GM23248 (cell line): ENCODE results near the gene STK26. TPM values are rescaled to one million over a fixed set of nuclear protein-coding genes. Genes with fewer than 3 reads are reported as not detected.
"Not testable (repeated sequence)": the region's sequence is repeated elsewhere in the genome, so short reads cannot be mapped to it uniquely, and the experiment has no call there.

Experiments used
- DNase-seq: peaks from one replicate; pipeline ENCODE4 v3.0.0-alpha.2; 2015
- H2AFZ ChIP-seq: fragments of 200-600 bp; sonication (generic); 2 replicates; pipeline ENCODE4 v1.6.1; 2016; ENCODE audit warnings: antibody characterized with exemption
- H3F3A ChIP-seq: fragments of 200-600 bp; sonication (generic); 2 replicates; pipeline ENCODE4 v1.6.1; 2016; ENCODE audit warnings: mild to moderate bottlenecking, antibody characterized with exemption, mixed run types; ENCODE audit not compliant: insufficient read depth
- H3K27ac ChIP-seq: fragments of 200-600 bp; sonication (generic); 2 replicates; pipeline ENCODE4 v1.5.1; 2016; ENCODE audit warnings: mild to moderate bottlenecking
- H3K27me3 ChIP-seq: fragments of 200-600 bp; sonication (generic); replicated peaks from 2 replicates; pipeline ENCODE4 v1.6.1; 2016; ENCODE audit warnings: mild to moderate bottlenecking; ENCODE audit not compliant: insufficient read depth
- H3K36me3 ChIP-seq: fragments of 200-600 bp; sonication (generic); 2 replicates; pipeline ENCODE4 v1.6.1; 2016; ENCODE audit warnings: low read depth, mild to moderate bottlenecking
- H3K4me1 ChIP-seq: fragments of 200-600 bp; sonication (generic); 2 replicates; pipeline ENCODE4 v1.6.1; 2016; ENCODE audit warnings: mild to moderate bottlenecking; ENCODE audit not compliant: insufficient read depth
- H3K4me2 ChIP-seq: fragments of 200-600 bp; sonication (generic); one replicate; pipeline ENCODE4 v1.6.1; 2016; ENCODE audit warnings: mild to moderate bottlenecking; ENCODE audit not compliant: unreplicated experiment
- H3K4me3 ChIP-seq: fragments of 200-600 bp; sonication (generic); 2 replicates; pipeline ENCODE4 v1.5.1; 2016; ENCODE audit warnings: mild to moderate bottlenecking
- H3K79me2 ChIP-seq: fragments of 200-600 bp; sonication (generic); 2 replicates; pipeline ENCODE4 v1.6.1; 2016; ENCODE audit warnings: mild to moderate bottlenecking; ENCODE audit not compliant: insufficient read depth
- H3K9ac ChIP-seq: fragments of 200-600 bp; sonication (generic); 2 replicates; pipeline ENCODE4 v1.6.1; 2016; ENCODE audit warnings: mild to moderate bottlenecking
- H3K9me2 ChIP-seq: fragments of 200-600 bp; sonication (generic); 2 replicates; pipeline ENCODE4 v1.6.1; 2016; ENCODE audit warnings: mixed run types, mild to moderate bottlenecking, moderate library complexity; ENCODE audit not compliant: insufficient read depth
- H3K9me3 ChIP-seq: fragments of 200-600 bp; sonication (generic); one replicate; pipeline ENCODE4 v1.6.1; 2017; ENCODE audit warnings: low read depth
- H4K20me1 ChIP-seq: fragments of 200-600 bp; sonication (generic); 2 replicates; pipeline ENCODE4 v1.6.0; 2016; ENCODE audit not compliant: insufficient read depth
- EZH2 ChIP-seq: fragments of 200-600 bp; sonication (generic); IDR thresholded peaks from 2 replicates; pipeline ENCODE4 v1.6.1; 2018; ENCODE audit warnings: antibody characterized with exemption, mild to moderate bottlenecking; ENCODE audit not compliant: insufficient read depth, poor library complexity, severe bottlenecking
- EZH2phosphoT487 ChIP-seq: fragments of 200-600 bp; sonication (generic); IDR thresholded peaks from 2 replicates; pipeline ENCODE4 v1.6.1; 2018; ENCODE audit warnings: antibody characterized with exemption, moderate library complexity, mild to moderate bottlenecking, low read depth; ENCODE audit not compliant: insufficient read depth
- WGBS, 2 experiments: methylation state at CpG; one replicate each; pipeline ENCODE4 v1.1.6; 2015 to 2017; ENCODE audit warnings: low lambda C conversion rate in 2 of 2, low coverage in 1 of 2; ENCODE audit errors: missing lambda C conversion rate in 2 of 2; 5-methylcytosine and 5-hydroxymethylcytosine counted together
- in situ Hi-C: fragments of 300-500 bp; cut with MboI; formaldehyde crosslinking; loops from 2 replicates; pipeline ENCODE4 v1.15.0; 2020
- polyA plus RNA-seq: library from polyadenylated mRNA; unstranded; fragments of >200 nt; fragmentation: Nextera tagmentation; extraction: Ambion mirVana; gene quantifications from 2 replicates; pipeline ENCODE4 v1.2.1, GENCODE V29; 2016
- total RNA-seq: library from RNA; depleted of rRNA; stranded (reverse); fragments of >200 nt; shearing (Covaris generic); gene quantifications from 2 replicates; pipeline ENCODE4 v1.2.3, GENCODE V29; 2014

STK26 gene
- total and polyA plus RNA-seq, 2 experiments from 2014 or later, result 0.74 to 1.1 TPM

DNA sequence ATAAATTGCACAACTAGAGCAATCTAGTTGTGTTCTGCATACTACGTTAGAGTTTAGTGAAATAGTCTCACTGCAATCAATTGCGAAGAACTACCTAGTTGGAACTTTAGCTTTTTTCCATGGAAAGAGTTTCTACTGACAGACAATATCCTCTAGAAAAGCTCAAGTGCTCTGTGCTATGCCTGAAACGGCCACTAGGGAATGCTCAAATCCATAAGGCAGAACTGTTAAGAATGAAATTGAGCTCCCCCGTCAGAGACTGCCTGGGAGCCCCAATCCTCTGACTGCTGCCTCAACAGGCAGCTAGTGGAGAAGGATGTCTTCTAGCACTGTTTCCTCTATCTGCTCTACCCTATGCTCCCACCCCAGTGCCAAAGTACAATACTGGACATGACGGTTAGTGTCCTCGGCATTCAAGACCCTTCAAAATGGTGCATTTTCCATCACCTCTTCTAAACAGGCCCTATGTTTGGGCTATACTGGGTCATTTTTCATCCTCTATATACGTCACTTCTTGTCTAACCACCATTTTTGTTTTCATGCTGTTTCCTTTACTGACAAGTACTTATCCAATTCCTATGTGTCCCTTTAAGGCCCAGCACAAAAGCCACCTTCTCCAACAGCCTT, 69.5 kb downstream of the STK26 start:
- in situ Hi-C loops, result no loop called here
- H3K79me2 ChIP-seq, result no peaks in the 10 kb centered on the region
- no peaks in the 10 kb centered on the region for H3K36me3 ChIP-seq
- no peaks in the 10 kb centered on the region for H3K9me3 ChIP-seq
- H3K9ac ChIP-seq, result no peak overlapping the region
- no peak overlapping the region for H3K27ac ChIP-seq
- no peaks in the 10 kb centered on the region for H3K27me3 ChIP-seq
- H3K4me1 ChIP-seq, result no peaks in the 10 kb centered on the region
- WGBS, 2 experiments, result 42 to 44% methylated on average over 7 of the region's 7 CpGs
- TF ChIP-seq EZH2phosphoT487 (no peak), EZH2 (no peak)
- H3K4me2 ChIP-seq, result no peak overlapping the region
- H4K20me1 ChIP-seq, result no peaks in the 10 kb centered on the region
- peak; percentile 61 for DNase-seq
- H3K9me2 ChIP-seq, result no peaks in the 10 kb centered on the region
- H3K4me3 ChIP-seq, result no peak overlapping the region
- H3F3A ChIP-seq, result no peaks in the 10 kb centered on the region
- no peak overlapping the region for H2AFZ ChIP-seq

DNA sequence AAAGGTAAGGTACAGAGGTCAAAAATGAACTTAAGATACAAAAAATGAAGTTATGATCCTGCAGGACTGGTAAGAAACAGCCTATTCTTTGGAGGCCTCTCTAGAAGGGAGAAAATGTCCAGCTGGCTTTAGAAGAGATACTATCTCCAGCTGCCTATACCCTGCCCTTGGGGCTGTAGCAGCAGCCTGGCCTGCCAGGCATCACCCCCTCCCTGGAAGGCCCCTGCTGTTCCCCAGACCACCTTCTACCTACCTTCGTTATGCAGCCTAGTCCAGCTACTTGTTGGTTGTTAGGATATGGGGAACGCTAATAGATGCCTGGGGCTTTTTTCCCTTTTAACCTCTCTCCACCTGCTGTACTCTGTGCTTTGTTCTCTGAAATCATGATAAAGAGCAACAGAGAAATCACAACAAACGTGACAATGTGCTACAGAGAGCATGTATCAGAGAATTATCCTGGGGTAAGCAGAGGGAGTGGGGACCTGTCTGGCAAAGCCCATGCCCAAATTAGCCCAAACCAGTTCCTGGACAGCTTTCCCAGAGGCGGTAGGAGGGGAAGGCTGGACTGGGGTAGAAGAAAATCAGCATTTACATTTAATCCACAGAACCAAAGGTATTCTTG, 70.2 kb downstream of the STK26 start:
- no peaks in the 10 kb centered on the region for H3K9me3 ChIP-seq
- H3K79me2 ChIP-seq, result no peaks in the 10 kb centered on the region
- no peaks in the 10 kb centered on the region for H3F3A ChIP-seq
- no peaks in the 10 kb centered on the region for H3K27me3 ChIP-seq
- H3K27ac ChIP-seq, result no peak overlapping the region
- no peaks in the 10 kb centered on the region for H3K36me3 ChIP-seq
- WGBS, 2 experiments, result 60 to 65% methylated on average over 2 to 4 of the region's 4 CpGs
- TF ChIP-seq EZH2 (no peak), EZH2phosphoT487 (no peak)
- H3K4me2 ChIP-seq, result no peak overlapping the region
- no peak overlapping the region for H2AFZ ChIP-seq
- no peaks in the 10 kb centered on the region for H3K4me1 ChIP-seq
- H3K4me3 ChIP-seq, result no peak overlapping the region
- no peak overlapping the region for H3K9ac ChIP-seq
- no peak for DNase-seq
- H3K9me2 ChIP-seq, result no peaks in the 10 kb centered on the region
- in situ Hi-C loops, result no loop called here
- H4K20me1 ChIP-seq, result no peaks in the 10 kb centered on the region

DNA sequence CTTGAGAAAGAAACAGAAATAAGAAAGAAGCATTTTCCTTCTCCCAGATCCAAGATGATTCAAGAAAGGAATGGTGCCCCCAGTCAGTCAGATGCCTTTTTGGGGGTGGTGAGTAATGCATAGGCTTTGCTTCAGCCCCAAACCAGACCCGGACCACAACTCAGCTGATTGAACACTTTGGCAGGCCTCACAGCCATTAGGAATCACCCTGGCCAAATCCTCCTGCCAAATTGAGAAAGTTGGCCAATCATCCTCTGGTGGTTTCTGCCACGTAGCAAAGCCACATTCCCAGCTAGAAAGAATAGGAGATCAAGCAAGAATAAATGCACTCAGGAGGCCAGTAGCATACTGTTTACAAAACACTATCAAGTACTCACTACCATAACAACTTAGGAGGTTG, 71.1 kb downstream of the STK26 start:
- no peak for TF ChIP-seq EZH2phosphoT487
- no peak for TF ChIP-seq EZH2
- Histone ChIP-seq H3K36me3 (no peaks in the 10 kb centered on the region), H3K9me2 (no peaks in the 10 kb centered on the region), H3F3A (no peaks in the 10 kb centered on the region), H3K79me2 (no peaks in the 10 kb centered on the region), H3K4me1 (no peaks in the 10 kb centered on the region), H3K27me3 (no peaks in the 10 kb centered on the region), H3K9me3 (no peaks in the 10 kb centered on the region), H3K27ac (no peak overlapping the region), H4K20me1 (no peaks in the 10 kb centered on the region), H2AFZ (no peak overlapping the region), H3K4me3 (no peak overlapping the region), H3K4me2 (no peak overlapping the region), H3K9ac (no peak overlapping the region)
- peak; percentile 37 for DNase-seq
- in situ Hi-C loops, result no loop called here
- WGBS, 2 experiments, result 0 to 22% methylated on average over 1 to 2 of the region's 2 CpGs

DNA sequence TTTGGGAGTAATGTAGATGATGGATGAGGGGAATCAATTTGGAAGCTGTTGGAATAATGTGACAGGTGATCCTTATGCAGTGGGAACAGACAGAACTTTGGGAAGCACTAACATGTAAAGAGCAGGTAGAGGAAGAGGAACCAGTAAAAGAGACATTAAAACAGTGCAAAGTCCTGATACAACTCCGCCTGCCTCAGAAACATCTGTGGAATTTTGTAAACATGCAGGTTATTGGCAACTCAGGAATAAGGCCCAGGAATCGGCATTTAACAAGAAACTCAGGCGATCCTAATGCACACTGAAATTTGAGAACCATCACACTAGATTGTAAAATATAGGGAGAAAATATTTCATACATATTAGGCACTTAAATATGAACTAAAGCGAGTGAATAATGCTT, 75.6 kb downstream of the STK26 start:
- H3K9me3 ChIP-seq, H3K36me3 ChIP-seq, H3K4me2 ChIP-seq, H3K9me2 ChIP-seq, H3F3A ChIP-seq, H3K27ac ChIP-seq, H3K4me3 ChIP-seq, H3K9ac ChIP-seq, in situ Hi-C loops, H4K20me1 ChIP-seq, H3K27me3 ChIP-seq, H3K4me1 ChIP-seq, H3K79me2 ChIP-seq, H2AFZ ChIP-seq, DNase-seq: not testable (repeated sequence)
- 79 to 85% methylated on average over 4 of the region's 4 CpGs for WGBS, 2 experiments

DNA sequence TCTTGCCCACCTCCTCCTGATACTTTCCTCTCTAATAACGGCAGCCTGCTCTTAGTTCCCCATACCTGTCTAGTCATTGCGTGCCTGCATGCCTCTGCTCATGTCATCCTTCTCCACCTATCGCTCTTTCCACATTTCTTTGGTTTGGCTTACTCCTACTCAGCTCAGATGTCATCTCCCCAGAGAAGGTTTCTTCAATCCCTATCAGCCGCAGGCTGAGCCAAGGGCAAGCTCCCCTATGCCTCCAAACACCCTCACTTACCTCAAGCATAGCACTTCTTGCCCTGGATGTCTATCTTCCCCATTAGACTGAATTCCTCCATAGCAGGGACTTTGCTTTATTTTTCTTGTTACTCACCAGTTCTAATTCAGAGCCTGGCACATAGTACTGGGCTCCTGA, 78.1 kb downstream of the STK26 start:
- no peak for DNase-seq
- Histone ChIP-seq H3K79me2 (no peaks in the 10 kb centered on the region), H3K9ac (no peak overlapping the region), H3K27ac (no peak overlapping the region), H3K4me3 (no peak overlapping the region), H3F3A (no peaks in the 10 kb centered on the region), H2AFZ (no peak overlapping the region), H3K9me2 (no peaks in the 10 kb centered on the region), H3K4me1 (no peaks in the 10 kb centered on the region), H3K36me3 (no peaks in the 10 kb centered on the region), H3K9me3 (no peaks in the 10 kb centered on the region), H3K4me2 (no peak overlapping the region), H4K20me1 (no peaks in the 10 kb centered on the region), H3K27me3 (no peaks in the 10 kb centered on the region)
- 63 to 65% methylated on average over 4 of the region's 4 CpGs for WGBS, 2 experiments
- in situ Hi-C loops, result no loop called here
- TF ChIP-seq EZH2 (no peak), EZH2phosphoT487 (no peak)
